Stimulated activated naive CD8-positive, alpha-beta T cell treated with anti-CD3 and anti-CD28 coated beads, Interleukin-15, Interleukin-2, amounts not matched to agents 100 ng/mL and 50 ng/mL, for 24 hours (primary cell): Measurements from ENCODE around the gene CDC42BPA.
"Not testable (repeated sequence)": the region's sequence is repeated elsewhere in the genome, so short reads cannot be mapped to it uniquely, and the experiment has no call there.

Experiments used
- H3K27ac Mint-ChIP-seq: one replicate; pipeline ENCODE4 v1.8.0; 2021; ENCODE audit warnings: mild to moderate bottlenecking, mixed read lengths
- H3K27me3 Mint-ChIP-seq: one replicate; pipeline ENCODE4 v1.8.0; 2021; ENCODE audit warnings: mixed read lengths
- H3K36me3 Mint-ChIP-seq: one replicate; pipeline ENCODE4 v1.8.0; 2021; ENCODE audit warnings: low read depth, mixed read lengths
- H3K4me1 Mint-ChIP-seq: one replicate; pipeline ENCODE4 v1.8.0; 2021; ENCODE audit warnings: low read depth, mixed read lengths
- H3K4me3 Mint-ChIP-seq: one replicate; pipeline ENCODE4 v1.8.0; 2021; ENCODE audit warnings: mild to moderate bottlenecking, mixed read lengths
- H3K9me3 Mint-ChIP-seq: one replicate; pipeline ENCODE4 v1.8.0; 2021; ENCODE audit warnings: mixed read lengths

CDC42BPA gene

DNA sequence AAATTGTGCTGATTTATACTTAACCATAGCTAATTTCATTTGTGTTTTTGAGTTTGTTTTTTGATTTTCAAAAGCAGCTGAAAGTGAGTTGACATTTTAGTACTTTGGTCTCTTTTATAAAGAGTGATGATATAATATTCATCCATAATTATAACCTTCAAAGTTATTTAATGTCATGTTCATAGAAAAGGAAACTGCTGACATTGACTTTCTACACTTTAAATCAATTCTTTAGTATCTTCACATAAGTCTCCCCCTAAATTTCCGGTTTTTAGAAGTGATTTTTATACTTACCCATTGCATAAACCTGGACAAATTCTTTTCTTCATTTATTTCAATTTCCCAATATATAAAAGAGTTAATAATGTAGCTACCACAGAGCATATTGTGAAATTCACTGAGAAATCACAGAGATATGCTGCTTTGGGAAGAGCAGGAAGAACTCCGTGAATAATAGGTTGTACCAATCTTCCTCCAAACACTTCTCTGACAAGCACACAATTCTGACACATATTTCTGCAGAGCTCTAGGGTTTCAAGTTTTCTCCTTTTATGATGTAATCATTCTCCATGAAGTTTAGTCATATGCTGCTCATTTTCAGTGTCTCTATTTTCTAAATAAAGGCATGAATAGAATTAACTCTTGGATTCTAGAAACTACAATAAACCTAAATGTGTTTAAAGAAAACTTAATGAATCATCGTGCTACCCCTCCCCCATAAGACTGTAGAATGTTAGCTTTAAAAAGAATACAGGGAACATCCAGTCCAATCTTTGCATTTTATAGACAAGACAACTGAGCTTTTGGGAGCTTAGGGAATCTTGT is 25.6 kb upstream of the CDC42BPA start:
- Mint-ChIP-seq H3K4me1 (no peaks in the 10 kb centered on the region), H3K36me3 (no peaks in the 10 kb centered on the region), H3K27me3 (no peaks in the 10 kb centered on the region), H3K27ac (no peak overlapping the region), H3K9me3 (peaks cover 3% of the 10 kb centered on the region), H3K4me3 (no peak overlapping the region)

DNA sequence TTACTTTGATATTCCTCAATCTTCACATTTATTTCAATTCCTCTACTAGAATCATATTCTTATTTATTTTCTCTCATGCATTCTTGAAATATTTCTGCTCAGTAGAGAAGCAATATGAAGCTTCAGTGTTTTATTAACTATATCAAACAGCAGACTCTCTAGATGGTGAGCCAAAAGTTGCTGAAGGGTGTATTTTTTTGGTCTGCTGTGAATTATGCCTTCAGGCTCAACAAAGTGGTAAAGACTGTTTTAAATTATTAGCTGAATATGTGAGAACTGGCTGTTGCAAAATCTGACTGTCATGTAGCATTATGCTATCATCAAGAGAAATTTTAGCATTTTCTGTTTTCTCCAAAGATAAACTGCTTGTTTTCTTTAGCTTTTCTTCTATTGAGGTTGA is 24.9 kb upstream of the CDC42BPA start:
- H3K9me3 Mint-ChIP-seq, result peaks cover 3% of the 10 kb centered on the region
- no peaks in the 10 kb centered on the region for H3K4me1 Mint-ChIP-seq
- no peaks in the 10 kb centered on the region for H3K36me3 Mint-ChIP-seq
- no peaks in the 10 kb centered on the region for H3K27me3 Mint-ChIP-seq
- H3K27ac Mint-ChIP-seq, result no peak overlapping the region
- no peak overlapping the region for H3K4me3 Mint-ChIP-seq

DNA sequence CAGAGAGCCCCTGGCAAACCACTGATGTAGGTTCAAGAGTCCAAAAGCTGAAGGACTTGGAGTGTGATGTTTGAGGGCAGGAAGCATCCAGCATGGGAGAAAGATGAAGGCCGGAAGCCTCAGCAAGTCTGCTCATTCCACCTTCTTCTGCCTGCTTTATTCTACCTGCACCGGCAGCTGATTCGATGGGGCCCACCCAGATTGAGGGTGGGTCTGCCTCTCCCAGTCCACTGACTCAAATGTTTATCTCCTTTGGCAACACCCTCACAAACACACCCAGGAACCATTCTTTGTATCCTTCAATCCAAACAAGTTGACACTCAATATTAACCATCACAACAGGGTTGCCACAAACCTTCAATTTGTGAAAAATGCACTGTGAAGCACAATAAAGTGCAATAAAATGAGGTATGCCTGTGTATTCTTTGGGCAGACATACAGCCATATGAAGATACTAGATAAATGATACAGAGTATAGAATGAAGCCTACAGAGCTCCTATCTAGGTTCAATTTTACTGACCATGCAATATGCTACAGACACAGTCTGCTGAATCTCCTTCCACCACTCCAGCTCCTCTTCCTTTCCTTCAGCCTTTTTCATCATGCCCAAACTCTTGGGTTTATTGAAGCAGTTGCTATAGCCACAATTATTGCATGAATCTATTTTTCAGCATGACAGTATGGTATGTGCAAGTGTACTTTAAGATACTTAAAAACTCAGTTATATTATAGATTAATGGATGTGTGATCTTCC is 24.0 kb upstream of the CDC42BPA start:
- H3K4me1 Mint-ChIP-seq, result no peaks in the 10 kb centered on the region
- peaks cover 3% of the 10 kb centered on the region for H3K9me3 Mint-ChIP-seq
- H3K36me3 Mint-ChIP-seq, result no peaks in the 10 kb centered on the region
- no peak overlapping the region for H3K27ac Mint-ChIP-seq
- no peak overlapping the region for H3K4me3 Mint-ChIP-seq
- no peaks in the 10 kb centered on the region for H3K27me3 Mint-ChIP-seq

DNA sequence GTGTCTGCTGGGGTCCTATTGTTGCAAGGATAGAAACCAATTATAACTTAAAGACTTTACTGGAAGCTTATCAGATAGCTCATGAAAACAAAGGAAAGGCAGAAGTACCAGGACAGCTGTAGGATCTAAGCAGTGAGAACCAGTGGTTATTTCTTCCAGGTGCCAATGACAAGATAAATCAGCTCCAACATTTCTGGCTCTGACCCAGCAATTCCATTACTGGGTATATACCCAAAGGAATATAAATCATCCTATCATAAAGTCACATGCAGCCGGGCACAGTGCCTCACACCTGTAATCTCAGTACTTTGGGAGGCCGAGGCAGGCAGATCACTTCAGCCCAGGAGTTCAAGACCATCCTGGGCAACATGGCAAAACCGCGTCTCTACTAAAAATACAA is 17.8 kb upstream of the CDC42BPA start:
- not testable (repeated sequence) for H3K27me3 Mint-ChIP-seq, H3K9me3 Mint-ChIP-seq, H3K36me3 Mint-ChIP-seq, H3K4me3 Mint-ChIP-seq, H3K4me1 Mint-ChIP-seq, H3K27ac Mint-ChIP-seq

DNA sequence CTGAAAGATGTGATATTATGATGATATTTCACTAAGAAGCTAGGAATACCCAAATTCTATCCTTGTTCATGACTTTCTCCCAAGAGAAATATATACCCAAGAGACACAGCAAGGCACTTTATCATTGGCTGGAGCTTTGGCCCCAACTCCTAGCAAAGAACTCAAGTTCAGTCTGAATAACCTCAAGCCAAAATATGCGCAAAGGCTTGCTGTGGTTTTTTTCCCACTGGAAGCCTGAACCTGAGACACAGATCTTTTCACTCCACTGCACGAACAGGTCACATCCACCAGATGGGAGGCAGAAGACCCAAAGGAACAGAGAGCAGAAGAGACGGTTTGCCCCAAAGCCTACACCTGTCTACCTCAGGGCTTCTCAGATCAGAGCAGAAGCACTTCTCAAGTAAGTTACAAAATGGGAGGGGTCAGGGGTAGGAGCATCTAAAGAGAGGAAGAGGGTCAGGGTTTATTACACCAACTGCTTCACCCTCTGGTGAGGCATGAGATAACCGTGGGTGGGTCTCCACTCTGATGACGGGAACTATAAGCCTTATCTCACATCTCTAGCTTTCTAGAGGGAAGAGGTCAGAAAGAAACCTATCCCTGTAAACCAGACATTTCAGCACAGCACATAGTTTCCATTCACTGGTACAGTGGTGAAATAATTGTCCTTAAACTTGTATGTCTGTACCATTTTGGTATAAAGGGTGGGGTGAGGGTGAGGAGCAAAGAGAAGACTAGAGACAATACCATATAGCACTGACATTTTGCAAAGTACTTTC is 17.1 kb upstream of the CDC42BPA start:
- Mint-ChIP-seq H3K4me3 (no peak overlapping the region), H3K36me3 (no peaks in the 10 kb centered on the region), H3K9me3 (no peaks in the 10 kb centered on the region), H3K27ac (no peak overlapping the region), H3K27me3 (no peaks in the 10 kb centered on the region), H3K4me1 (peaks cover 3% of the 10 kb centered on the region)

DNA sequence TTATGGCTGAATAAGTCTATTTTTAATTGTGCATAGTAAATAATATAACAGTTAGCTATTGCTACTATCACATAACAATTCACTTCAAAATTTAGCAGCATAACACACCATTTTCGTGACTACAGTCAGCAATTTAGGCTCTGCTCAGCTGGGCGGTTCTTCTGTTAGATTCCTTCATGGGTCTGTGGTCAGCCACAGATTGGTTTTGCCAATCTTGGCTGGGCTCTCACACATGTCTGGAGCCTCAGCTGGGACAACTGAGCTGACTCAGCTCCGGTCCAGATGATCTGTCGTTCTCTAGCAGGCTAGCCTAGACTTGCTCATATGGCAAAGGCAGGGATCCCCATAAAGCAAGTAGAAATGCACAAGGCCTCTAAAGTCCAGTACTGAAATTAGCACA is 15.1 kb upstream of the CDC42BPA start:
- H3K36me3 Mint-ChIP-seq, result no peaks in the 10 kb centered on the region
- no peak overlapping the region for H3K27ac Mint-ChIP-seq
- H3K4me1 Mint-ChIP-seq, result peaks cover 3% of the 10 kb centered on the region
- no peak overlapping the region for H3K4me3 Mint-ChIP-seq
- no peaks in the 10 kb centered on the region for H3K27me3 Mint-ChIP-seq
- H3K9me3 Mint-ChIP-seq, result no peaks in the 10 kb centered on the region

DNA sequence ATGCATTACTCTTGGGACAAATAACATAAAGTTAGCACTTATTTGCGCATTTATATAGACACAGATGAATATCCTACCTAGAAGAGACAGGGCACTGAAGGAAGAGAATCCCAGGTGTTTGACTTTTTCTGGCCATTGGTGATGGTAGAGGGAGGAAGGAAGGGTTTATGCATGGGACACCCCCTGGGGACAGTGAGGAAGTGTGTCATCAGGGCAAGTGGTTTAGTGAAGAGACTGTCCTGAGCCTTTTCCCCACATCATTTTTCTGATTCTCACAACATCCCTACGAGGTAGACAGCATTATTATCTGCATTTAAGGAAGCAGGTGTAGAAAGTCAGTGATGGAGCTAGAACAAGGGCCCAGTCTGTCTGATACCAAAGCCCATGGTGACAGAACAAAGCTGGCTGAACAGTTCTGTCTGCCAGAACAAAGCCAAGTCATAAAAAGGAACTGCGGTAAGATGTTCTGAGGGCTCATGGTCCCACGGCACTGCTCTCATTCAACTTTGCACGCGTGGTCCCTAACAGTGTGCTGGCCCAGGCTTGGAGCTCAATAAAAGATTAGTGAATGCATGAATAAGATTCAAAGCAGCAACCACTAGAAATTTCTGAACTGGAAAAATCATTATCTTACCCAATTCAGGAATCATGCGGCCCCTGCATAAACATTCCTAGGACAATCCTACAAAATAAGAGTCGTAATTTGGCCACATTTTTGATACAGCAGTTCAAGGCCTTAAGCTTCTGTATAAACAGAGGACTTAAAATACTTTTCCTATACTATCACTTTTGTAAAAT is 12.2 kb upstream of the CDC42BPA start:
- Mint-ChIP-seq H3K27ac (no peak overlapping the region), H3K36me3 (no peaks in the 10 kb centered on the region), H3K27me3 (no peaks in the 10 kb centered on the region)

DNA sequence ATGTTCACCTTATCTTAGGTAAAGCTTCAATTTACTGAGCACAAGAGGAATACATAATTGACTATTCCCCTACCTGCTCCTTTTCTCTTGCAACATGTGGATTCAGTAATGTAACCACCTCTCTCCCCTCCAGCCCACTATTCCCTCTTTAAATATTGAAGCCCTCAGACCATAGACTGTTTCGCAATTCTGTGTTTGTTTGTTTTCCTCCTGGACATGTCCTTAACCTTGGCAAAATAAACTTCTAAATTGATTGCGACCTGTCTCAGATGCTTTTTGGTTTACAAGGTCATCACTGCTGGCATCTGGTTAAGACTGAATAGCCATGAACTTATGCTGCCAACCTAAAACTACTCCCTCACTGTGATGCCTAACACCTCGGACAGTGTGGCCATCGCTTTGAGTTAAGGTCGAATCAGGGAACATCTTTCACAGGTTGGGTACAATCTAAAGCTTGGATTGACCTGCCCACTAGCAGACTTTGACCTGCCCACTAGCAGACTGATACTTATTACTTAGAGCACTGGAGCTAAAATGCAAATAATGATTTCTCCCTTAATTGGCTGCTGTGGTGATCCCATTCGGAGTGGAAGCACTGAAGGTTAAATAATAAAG is 10.2 kb upstream of the CDC42BPA start:
- Mint-ChIP-seq H3K4me1 (no peaks in the 10 kb centered on the region), H3K9me3 (peaks cover 5% of the 10 kb centered on the region), H3K27me3 (peaks cover 3% of the 10 kb centered on the region), H3K4me3 (no peak overlapping the region), H3K36me3 (no peaks in the 10 kb centered on the region), H3K27ac (no peak overlapping the region)

More for the DNA sequence above, 12.2 kb upstream of the CDC42BPA start:
- Mint-ChIP-seq H3K4me3 (no peak overlapping the region), H3K4me1 (peaks cover 2% of the 10 kb centered on the region), H3K9me3 (no peaks in the 10 kb centered on the region)

DNA sequence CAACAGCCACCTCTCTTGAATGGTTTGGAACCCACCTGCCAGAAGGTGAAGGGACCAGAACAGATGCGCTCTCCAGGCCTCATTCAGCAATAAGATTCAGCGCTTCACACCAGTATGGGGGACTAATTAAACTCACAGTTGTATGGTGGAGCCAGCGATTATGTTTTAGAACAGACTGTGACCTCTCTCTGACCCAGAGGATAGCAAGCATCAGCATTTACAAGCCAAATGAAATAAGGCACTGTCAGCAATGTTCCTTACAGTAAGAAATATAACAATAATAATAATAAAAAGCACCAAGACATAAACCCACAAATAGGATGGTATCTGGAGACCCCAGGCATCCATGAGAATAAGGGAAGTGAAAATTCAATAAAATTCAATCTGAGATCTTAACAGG is 6.9 kb upstream of the CDC42BPA start:
- H3K9me3 Mint-ChIP-seq, result peaks cover 7% of the 10 kb centered on the region
- no peaks in the 10 kb centered on the region for H3K4me1 Mint-ChIP-seq
- H3K27ac Mint-ChIP-seq, result no peak overlapping the region
- peaks cover 32% of the 10 kb centered on the region for H3K27me3 Mint-ChIP-seq
- no peaks in the 10 kb centered on the region for H3K36me3 Mint-ChIP-seq
- H3K4me3 Mint-ChIP-seq, result no peak overlapping the region

DNA sequence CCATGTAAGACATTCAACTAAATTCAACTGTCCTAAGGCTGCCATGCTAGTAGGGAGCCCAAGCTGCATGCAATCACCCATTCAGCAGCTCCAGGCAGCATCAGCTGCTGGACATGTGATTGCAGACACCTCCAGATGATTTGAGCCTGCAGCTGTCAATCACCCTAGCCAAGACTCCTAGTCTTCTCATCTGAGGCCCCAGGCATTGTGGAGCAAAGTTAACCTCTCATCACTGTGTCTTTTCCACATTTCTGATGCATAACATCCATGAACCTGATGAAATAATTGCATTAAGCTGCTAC is 5.6 kb upstream of the CDC42BPA start:
- Mint-ChIP-seq H3K36me3 (no peaks in the 10 kb centered on the region), H3K4me1 (peaks cover 3% of the 10 kb centered on the region), H3K27ac (no peak overlapping the region), H3K4me3 (no peak overlapping the region), H3K9me3 (peaks cover 7% of the 10 kb centered on the region), H3K27me3 (peaks cover 44% of the 10 kb centered on the region)

DNA sequence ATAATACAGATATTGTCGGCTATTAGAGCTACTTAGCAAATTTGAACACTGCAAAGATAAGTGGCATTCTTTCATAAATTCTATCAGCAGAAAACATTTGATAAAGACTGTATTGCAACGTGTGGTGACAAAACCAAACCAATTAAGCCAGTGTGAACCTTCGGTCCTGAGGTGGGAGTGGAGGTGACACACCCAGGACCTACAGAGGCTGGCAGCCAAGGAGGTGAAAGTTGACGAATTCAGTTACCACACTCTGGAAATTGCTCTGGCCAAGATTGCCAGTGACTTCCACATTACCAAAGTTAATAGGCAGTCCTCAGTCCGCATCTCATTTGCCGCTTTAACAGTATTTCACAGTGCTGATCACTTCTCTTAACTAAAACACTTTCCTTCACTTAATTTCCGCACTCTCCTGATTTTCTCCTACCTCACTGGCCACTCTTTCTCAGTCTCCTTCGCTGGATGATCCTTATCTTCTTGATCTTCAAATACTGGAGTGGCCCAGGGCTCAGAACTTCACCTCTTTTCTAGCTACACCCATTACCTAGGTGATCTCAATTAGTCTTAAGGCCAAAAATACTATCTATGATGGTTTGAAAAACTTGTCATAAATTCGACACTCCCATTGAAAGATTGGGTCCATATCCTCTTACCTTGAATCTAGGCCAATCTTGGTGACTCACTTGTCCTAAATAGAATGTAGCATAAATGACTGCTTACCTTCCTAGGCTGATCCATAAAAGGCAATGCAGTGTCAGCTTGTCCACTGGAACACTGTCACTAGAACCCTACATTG is 5.1 kb upstream of the CDC42BPA start:
- no peaks in the 10 kb centered on the region for H3K36me3 Mint-ChIP-seq
- H3K9me3 Mint-ChIP-seq, result peaks cover 7% of the 10 kb centered on the region
- no peak overlapping the region for H3K27ac Mint-ChIP-seq
- peaks cover 46% of the 10 kb centered on the region for H3K27me3 Mint-ChIP-seq
- H3K4me3 Mint-ChIP-seq, result no peak overlapping the region
- H3K4me1 Mint-ChIP-seq, result peaks cover 5% of the 10 kb centered on the region

DNA sequence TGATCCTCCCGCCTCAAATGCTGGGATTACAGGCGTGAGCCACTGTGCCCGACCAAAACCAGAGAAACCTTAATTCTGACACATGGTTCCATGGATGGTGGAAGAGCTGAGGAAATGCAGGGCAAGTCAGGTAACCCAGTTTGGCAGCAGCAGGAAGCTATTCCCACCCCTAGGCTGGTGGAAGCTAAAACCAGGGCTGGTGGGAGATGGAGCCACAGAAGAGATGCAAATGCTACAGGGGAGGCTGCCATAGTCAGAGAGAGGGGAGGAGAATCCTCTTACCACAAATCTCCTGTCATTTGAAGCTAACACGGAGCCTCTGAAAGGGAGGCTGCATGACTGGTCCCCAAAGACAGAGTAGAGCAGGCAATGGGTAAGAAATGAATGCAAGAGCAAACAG is 4.1 kb upstream of the CDC42BPA start:
- Mint-ChIP-seq H3K36me3 (no peaks in the 10 kb centered on the region), H3K9me3 (peaks cover 7% of the 10 kb centered on the region), H3K4me1 (peaks cover 8% of the 10 kb centered on the region), H3K4me3 (no peak overlapping the region), H3K27ac (no peak overlapping the region), H3K27me3 (peaks cover 49% of the 10 kb centered on the region)

DNA sequence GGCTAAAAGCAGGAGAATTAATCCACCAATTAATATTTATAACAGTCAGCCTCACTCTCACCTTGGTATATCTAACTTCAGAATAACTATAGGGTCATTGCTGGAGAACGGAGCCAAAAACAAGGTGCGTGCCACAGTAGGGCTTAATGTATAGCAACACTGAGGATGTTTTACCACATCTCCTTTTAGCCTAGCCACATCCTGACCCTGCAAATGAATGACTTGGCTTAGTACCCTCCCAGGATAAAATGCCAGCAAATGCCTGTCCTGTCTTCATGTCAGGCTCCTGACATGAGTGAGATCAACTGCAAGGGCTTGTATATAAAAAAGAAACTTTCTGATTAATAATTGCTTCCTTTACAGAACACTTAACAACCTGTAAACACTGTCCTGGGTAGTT is 2.7 kb upstream of the CDC42BPA start:
- H3K9me3 Mint-ChIP-seq, result peaks cover 7% of the 10 kb centered on the region
- no peaks in the 10 kb centered on the region for H3K36me3 Mint-ChIP-seq
- no peak overlapping the region for H3K27ac Mint-ChIP-seq
- no peak overlapping the region for H3K4me3 Mint-ChIP-seq
- peaks cover 9% of the 10 kb centered on the region for H3K4me1 Mint-ChIP-seq
- peaks cover 62% of the 10 kb centered on the region for H3K27me3 Mint-ChIP-seq

DNA sequence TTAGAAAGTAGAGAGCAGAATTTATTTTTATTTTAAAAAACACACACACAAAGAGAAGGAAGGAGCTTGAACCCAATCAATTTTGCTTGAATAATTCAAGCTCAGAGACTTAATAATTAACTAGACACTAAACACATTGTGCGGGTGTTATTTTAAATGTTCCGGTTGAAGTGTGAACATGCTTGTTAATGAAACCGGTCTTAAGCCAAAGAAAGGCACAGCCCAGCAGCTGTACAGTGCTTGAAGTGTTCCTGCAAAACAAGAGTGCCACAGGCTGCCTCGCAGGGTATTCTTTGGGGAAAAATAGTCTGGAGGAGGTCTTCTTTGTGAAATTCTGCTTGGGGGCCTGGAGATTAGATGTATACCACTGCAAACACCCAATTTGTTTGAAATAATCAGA is 2.2 kb upstream of the CDC42BPA start:
- Mint-ChIP-seq H3K27ac (no peak overlapping the region), H3K9me3 (peaks cover 7% of the 10 kb centered on the region), H3K4me1 (peaks cover 9% of the 10 kb centered on the region), H3K36me3 (no peaks in the 10 kb centered on the region), H3K27me3 (peaks cover 66% of the 10 kb centered on the region), H3K4me3 (no peak overlapping the region)
